Hepatocyte (in vitro differentiated cells): ENCODE results near the gene ADGRD2. TPM values are rescaled to one million over a fixed set of nuclear protein-coding genes. Genes with fewer than 3 reads are reported as not detected.

Source experiments
- DNase-seq: peaks from one replicate; pipeline ENCODE4 v3.0.0-alpha.2; 2016; ENCODE audit warnings: low spot score
- H2AFZ ChIP-seq: fragments of 200-600 bp; sonication (generic); 2 replicates; pipeline ENCODE4 v1.6.0; 2016; ENCODE audit warnings: antibody characterized with exemption, mild to moderate bottlenecking
- H3K27ac ChIP-seq: fragments of 200-600 bp; sonication (generic); 2 replicates; pipeline ENCODE4 v1.5.1; 2016; ENCODE audit warnings: mild to moderate bottlenecking
- H3K27me3 ChIP-seq: fragments of 200-600 bp; sonication (generic); 2 replicates; pipeline ENCODE4 v1.6.1; 2016
- H3K36me3 ChIP-seq: fragments of 200-600 bp; sonication (generic); replicated peaks from 2 replicates; pipeline ENCODE4 v1.5.1; 2016; ENCODE audit warnings: low read depth; ENCODE audit not compliant: insufficient read depth
- H3K4me1 ChIP-seq: fragments of 200-600 bp; sonication (generic); 2 replicates; pipeline ENCODE4 v1.5.1; 2016; ENCODE audit warnings: mild to moderate bottlenecking, moderate library complexity; ENCODE audit not compliant: insufficient read depth
- H3K4me2 ChIP-seq: fragments of 200-600 bp; sonication (generic); 2 replicates; pipeline ENCODE4 v1.6.0; 2016
- H3K4me3 ChIP-seq: fragments of 200-600 bp; sonication (generic); 2 replicates; pipeline ENCODE4 v1.5.1; 2016; ENCODE audit warnings: mild to moderate bottlenecking
- H3K79me2 ChIP-seq: fragments of 200-600 bp; sonication (generic); 2 replicates; pipeline ENCODE4 v1.6.0; 2017; ENCODE audit warnings: mild to moderate bottlenecking
- H3K9me2 ChIP-seq: fragments of 200-600 bp; sonication (generic); replicated peaks from 2 replicates; pipeline ENCODE4 v1.6.0; 2017; ENCODE audit warnings: mild to moderate bottlenecking; ENCODE audit not compliant: insufficient read depth
- H3K9me3 ChIP-seq: fragments of 200-600 bp; sonication (generic); 2 replicates; pipeline ENCODE4 v1.5.1; 2016; ENCODE audit warnings: low read depth, mild to moderate bottlenecking
- H4K20me1 ChIP-seq: fragments of 200-600 bp; sonication (generic); 2 replicates; pipeline ENCODE4 v1.6.0; 2016; ENCODE audit warnings: mild to moderate bottlenecking; ENCODE audit not compliant: insufficient read depth, poor library complexity, severe bottlenecking
- CTCF ChIP-seq: fragments of 200-600 bp; sonication (generic); IDR thresholded peaks from 2 replicates; pipeline ENCODE4 v1.5.1; 2016; ENCODE audit warnings: antibody characterized with exemption, mild to moderate bottlenecking; ENCODE audit not compliant: poor library complexity
- EZH2 ChIP-seq: fragments of 200-600 bp; sonication (generic); IDR thresholded peaks from 2 replicates; pipeline ENCODE4 v1.6.1; 2016; ENCODE audit warnings: antibody characterized with exemption, mild to moderate bottlenecking, borderline replicate concordance
- EZH2phosphoT487 ChIP-seq: fragments of 200-600 bp; sonication (generic); IDR thresholded peaks from one replicate; pipeline ENCODE4 v1.6.1; 2018; ENCODE audit warnings: antibody characterized with exemption, mild to moderate bottlenecking, low read depth, moderate library complexity; ENCODE audit not compliant: unreplicated experiment, severe bottlenecking
- WGBS: methylation state at CpG from one replicate; pipeline ENCODE4 v1.1.6; 2016; ENCODE audit warnings: low lambda C conversion rate; ENCODE audit errors: missing lambda C conversion rate; 5-methylcytosine and 5-hydroxymethylcytosine counted together
- polyA plus RNA-seq: library from polyadenylated mRNA; unstranded; fragments of >200 nt; fragmentation: Nextera tagmentation; extraction: Ambion mirVana; gene quantifications from 2 replicates; pipeline ENCODE4 v1.2.1, GENCODE V29; 2016
- total RNA-seq: library from RNA; depleted of rRNA; stranded (reverse); fragments of >200 nt; gene quantifications from 2 replicates; pipeline ENCODE4 v1.2.3, GENCODE V29; 2014

The ADGRD2 gene
- total and polyA plus RNA-seq, 2 experiments from 2014 or later, result not detected

DNA sequence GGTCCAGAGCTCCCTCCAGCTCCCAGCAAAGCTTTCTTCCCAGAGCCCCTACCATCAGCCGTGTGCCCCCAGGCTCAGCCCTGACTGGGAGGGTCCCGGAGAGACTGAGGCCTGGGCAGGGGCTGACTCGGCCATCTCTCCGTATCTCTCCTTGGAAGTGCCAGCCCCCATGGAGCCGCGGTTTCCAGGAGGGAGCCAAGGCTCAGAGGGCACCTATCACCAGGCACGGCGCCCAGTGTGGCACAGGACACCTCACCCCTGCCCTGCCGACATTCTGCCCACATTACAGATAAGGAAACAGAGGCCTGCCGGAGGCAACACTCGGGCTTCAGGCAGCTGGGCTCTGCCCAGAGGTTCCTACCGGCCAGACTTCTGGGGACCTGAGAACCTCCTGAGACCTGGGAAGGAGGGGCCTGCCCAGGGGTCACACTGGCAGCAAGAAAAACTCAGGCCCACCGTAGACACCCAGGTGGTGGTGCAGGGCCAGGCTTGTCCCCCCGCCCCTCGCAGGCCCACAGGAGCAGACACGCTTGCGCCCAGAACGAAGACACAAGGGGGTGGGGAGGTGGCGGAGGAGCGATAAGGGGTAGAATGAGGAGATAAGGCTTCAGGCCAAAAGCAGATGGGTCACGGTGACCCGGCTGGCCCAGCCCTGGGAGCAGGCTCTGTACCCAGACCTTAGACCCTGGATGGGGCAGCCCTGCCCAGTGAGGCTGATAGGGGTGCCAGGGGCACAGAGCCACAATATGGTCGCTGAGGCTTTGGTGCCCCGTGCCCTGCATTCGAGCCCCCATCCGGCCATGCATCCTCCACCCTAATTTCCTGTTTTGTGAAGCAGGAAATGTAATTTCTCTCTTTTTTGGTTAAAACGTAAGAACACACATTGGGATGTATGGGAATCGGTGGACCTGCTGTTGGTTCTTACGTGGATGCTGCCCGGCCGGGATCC is 45.1 kb downstream of the ADGRD2 start:
- no peaks in the 10 kb centered on the region for H4K20me1 ChIP-seq
- no peak overlapping the region for H3K27ac ChIP-seq
- no peak overlapping the region for H3K4me3 ChIP-seq
- TF ChIP-seq EZH2phosphoT487 (no peak), EZH2 (no peak), CTCF (no peak)
- H2AFZ ChIP-seq, result no peak overlapping the region
- peaks cover 12% of the 10 kb centered on the region for H3K27me3 ChIP-seq
- 88% methylated on average over 31 of the region's 31 CpGs for WGBS
- no peaks in the 10 kb centered on the region for H3K36me3 ChIP-seq
- H3K4me1 ChIP-seq, result no peaks in the 10 kb centered on the region
- DNase-seq, result no peak
- no peaks in the 10 kb centered on the region for H3K9me3 ChIP-seq
- H3K9me2 ChIP-seq, result no peaks in the 10 kb centered on the region
- no peaks in the 10 kb centered on the region for H3K79me2 ChIP-seq
- no peak overlapping the region for H3K4me2 ChIP-seq

GRCh38 chr9:124496075-124496449 is 45.8 kb downstream of the ADGRD2 start:
- WGBS, result 73% methylated on average over 3 of the region's 3 CpGs
- no peak for DNase-seq
- Histone ChIP-seq H3K27me3 (peaks cover 19% of the 10 kb centered on the region), H3K4me3 (no peak overlapping the region), H3K79me2 (no peaks in the 10 kb centered on the region), H3K9me3 (no peaks in the 10 kb centered on the region), H3K36me3 (no peaks in the 10 kb centered on the region), H3K27ac (no peak overlapping the region), H2AFZ (no peak overlapping the region), H4K20me1 (no peaks in the 10 kb centered on the region), H3K9me2 (no peaks in the 10 kb centered on the region), H3K4me2 (no peak overlapping the region), H3K4me1 (no peaks in the 10 kb centered on the region)
- TF ChIP-seq EZH2, result no peak
- TF ChIP-seq CTCF, result no peak
- no peak for TF ChIP-seq EZH2phosphoT487

- Histone ChIP-seq H3K4me3 (no peak overlapping the region), H2AFZ (no peak overlapping the region), H3K79me2 (no peaks in the 10 kb centered on the region), H3K4me2 (no peak overlapping the region), H3K4me1 (no peaks in the 10 kb centered on the region), H3K27ac (no peak overlapping the region), H3K36me3 (no peaks in the 10 kb centered on the region), H3K9me2 (no peaks in the 10 kb centered on the region), H4K20me1 (no peaks in the 10 kb centered on the region), H3K27me3 (peaks cover 23% of the 10 kb centered on the region), H3K9me3 (no peaks in the 10 kb centered on the region)
- no peak for TF ChIP-seq CTCF
- DNase-seq, result no peak
- WGBS, result 46% methylated on average over 14 of the region's 15 CpGs
Measured at GRCh38 chr9:124496463-124496862, 46.2 kb downstream of the ADGRD2 start.
